LHCN-M2 (cell line): ENCODE measurements around the gene FXN. TPM values are rescaled to one million over a fixed set of nuclear protein-coding genes. Genes with fewer than 3 reads are reported as not detected.
"Not testable (repeated sequence)": the region's sequence is repeated elsewhere in the genome, so short reads cannot be mapped to it uniquely, and the experiment has no call there.

Experiments
- DNase-seq: peaks from one replicate; pipeline ENCODE4 v3.0.0-alpha.2; 2012; ENCODE audit warnings: low read depth
- polyA plus RNA-seq: library from polyadenylated mRNA; unstranded; fragments of >200 nt; gene quantifications from one replicate; pipeline ENCODE4 v1.2.1, GENCODE V29; 2012; ENCODE audit warnings: missing spikeins
- total RNA-seq: library from RNA; depleted of rRNA; stranded (reverse); fragments of >200 nt; gene quantifications from 2 replicates; pipeline ENCODE4 v1.2.3, GENCODE V29; 2014; rRNA removed

FXN gene
- total RNA-seq: 6.5 and 11.1 TPM in 2 replicates
- 14.1 TPM for polyA plus RNA-seq

- peak; percentile 74 for DNase-seq
Measured at GRCh38 chr9:69035438-69036308, at the start of gene FXN. Gene FXN, plus strand, starts transcription at chr9:69035752. Its CDS starts 31 bp downstream, at chr9:69035783.

- not testable (repeated sequence) for DNase-seq
Measured at GRCh38 chr9:68986949-68987348, 48.6 kb upstream of the FXN start.

GRCh38 chr9:68991457-68991856 is 44.1 kb upstream of the FXN start:
- DNase-seq: no peak

GRCh38 chr9:68995776-68996175 is 39.8 kb upstream of the FXN start:
- no peak for DNase-seq

GRCh38 chr9:68996462-68996861 is 39.1 kb upstream of the FXN start:
- DNase-seq: no peak

GRCh38 chr9:68997666-68998065 is 37.9 kb upstream of the FXN start:
- DNase-seq: no peak

GRCh38 chr9:68998385-68998784 is 37.2 kb upstream of the FXN start:
- no peak for DNase-seq

- no peak for DNase-seq
Measured at GRCh38 chr9:68998812-68999211, 36.7 kb upstream of the FXN start.

DNA sequence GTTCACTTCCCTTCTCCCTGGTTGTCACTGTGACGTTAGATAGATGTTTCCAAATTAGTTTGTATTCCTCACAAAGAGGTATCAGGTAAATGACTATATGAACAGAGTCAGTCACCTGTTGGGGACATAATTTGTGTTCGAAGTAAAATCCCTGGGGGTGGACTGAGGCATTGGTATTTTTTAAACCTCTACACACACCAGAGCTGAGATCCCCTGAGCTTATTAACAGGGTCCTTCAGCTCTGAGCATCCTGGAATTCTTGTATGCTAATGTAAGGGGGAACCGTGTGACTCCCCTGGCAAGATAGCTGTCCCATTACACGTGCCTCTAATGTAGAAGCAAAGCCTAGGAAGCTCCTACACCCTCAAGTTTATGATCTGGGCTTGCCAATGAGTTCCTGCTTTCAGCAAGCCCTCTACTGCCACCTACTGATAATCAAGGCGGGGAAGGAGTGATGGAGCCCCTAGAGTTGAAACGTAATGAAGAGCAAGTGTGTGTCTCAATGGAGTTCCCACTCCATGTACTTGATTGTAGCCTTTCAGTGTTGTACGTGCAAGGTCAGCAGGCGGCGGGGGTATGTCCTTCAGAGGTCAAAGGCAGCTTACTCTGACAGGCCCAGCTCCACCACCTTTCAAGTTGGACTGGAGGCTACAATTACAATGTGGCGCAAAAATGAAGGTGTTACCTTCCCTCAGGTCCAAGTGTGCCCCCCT is 36.0 kb upstream of the FXN start:
- peak; percentile 57 for DNase-seq

DNA sequence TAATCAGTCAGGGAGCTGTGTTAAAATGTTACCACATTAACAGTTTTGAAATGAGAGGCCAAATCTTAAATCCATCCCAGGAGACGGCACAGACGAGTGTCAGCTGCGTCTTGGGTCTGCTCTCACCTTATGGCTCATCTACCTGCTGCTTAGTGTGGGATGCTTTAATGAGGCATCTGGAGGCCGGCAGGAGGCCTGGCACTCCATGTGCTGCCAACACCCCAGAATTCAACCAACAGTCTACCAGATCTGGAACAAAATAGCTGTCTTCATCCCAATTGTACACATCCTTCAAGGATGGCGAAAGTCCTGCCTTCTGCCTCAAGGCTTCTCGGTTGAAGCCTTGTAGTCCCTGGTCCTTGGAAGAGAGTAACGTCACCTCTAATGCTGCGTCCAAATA is 33.6 kb upstream of the FXN start:
- no peak for DNase-seq

- no peak for DNase-seq
Measured at GRCh38 chr9:69003051-69003450, 32.5 kb upstream of the FXN start.

DNA sequence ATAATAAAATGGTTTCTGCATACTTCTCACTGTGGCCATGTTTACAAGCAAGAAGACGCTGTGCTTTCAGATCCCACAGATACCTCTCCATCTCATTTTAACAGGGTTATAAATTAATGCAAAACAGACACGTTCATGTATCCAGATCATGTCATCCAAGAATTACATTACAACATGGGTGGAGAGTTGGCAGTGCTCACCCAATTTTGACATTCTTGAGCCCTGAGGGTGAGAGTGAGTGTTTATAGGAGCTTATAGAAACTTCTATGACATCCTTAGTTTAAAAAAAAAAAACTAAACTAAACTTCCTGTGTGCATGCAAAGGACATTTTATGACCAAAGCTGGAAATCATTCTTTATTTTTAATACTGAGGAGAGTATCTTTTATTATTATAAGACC is 30.7 kb upstream of the FXN start:
- no peak for DNase-seq

DNA sequence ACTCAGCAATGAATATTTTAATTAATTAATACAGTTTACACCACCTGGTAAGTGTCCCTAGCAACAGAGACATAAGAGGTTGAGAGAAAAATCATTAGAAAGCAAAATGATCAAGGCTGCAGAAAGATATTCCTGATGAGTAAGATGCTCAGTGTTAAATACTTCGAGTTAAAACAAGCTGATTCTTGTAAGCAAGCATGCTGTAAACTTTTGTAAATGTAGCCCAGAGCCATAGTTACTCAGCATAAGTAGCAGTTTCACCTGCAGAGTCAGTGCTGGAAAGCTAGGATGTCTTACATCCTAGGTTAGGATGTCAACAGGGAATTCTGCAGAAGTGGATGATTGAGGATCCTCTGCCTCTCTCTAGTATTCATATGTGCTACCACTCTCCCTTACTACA is 25.8 kb upstream of the FXN start:
- DNase-seq: no peak

DNA sequence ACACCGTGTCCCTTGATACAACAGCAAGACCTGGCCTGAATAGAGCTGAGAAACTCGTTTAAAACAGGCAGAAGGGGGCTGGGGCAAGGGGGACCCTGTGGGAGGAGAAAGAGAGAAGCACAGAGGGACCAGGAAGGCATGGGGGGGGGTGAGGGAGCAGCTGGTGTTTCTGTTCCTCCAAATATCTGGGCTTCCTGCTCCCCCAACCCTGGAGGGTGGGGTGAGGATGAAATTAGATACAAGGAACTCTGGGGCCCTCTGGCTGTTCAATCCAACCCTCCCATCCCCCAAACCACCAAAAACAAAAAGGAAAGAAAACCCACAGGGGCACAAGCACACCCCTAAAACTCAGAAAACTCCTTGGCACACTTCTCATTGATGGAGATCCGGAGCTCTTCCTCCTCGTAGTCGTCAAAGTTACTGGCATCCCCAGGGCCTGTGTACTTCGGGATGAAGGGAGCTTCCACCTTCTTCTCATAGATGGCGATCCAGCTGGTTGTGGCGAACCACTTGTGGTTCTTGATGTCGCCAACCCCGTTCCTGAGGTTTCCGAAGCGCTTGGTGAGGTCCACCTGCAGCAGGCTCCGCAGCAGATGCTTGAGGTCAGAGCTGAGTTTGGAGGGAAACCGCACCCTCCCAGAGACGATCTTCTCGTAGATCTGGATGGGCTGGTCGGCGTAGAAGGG is 22.7 kb upstream of the FXN start:
- DNase-seq: no peak

DNA sequence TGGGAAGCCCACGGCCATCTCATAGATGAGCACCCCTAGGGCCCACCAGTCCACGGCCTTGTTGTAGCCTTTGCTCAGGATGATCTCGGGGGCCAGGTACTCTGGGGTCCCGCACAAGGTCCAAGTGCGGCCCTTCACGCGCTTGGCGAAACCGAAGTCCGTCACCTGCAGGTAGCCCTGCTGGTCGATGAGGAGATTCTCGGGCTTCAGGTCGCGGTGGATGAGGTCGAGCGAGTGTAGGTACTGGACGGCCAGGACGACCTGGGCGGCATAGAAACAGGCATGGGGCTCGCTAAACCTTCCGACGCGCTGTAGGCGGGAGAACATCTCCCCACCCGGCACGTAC is 22.2 kb upstream of the FXN start:
- DNase-seq: no peak

DNA sequence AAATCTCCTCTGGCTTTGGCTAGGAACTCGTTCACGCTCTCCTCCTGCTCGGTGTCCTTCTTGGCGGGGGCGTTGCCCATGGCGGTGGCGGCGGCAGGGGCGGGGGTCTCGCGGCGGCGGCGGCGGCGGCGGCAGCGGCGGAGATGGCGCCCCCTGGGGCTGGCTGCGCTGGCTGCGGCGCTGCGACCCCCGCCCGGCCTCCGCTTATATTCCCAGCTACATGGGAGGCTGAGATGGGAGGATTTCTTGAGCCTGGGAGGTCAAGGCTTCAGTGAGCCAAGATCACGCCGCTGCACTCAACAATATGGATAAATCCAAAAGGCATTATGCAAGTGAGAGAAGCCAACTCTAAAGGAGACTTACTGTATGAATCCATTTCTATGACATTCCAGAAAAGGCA is 21.5 kb upstream of the FXN start, which contains the start of gene PRKACG:
Gene PRKACG (minus strand): TSS at position 101 of the 400 bp plus-strand sequence. CDS start 21 bp downstream, at position 80.
- DNase-seq: no peak

- DNase-seq: no peak
Measured at GRCh38 chr9:69016191-69017096, 19.1 kb upstream of the FXN start.

- DNase-seq: no peak
Measured at GRCh38 chr9:69018737-69019136, 16.8 kb upstream of the FXN start.

DNA sequence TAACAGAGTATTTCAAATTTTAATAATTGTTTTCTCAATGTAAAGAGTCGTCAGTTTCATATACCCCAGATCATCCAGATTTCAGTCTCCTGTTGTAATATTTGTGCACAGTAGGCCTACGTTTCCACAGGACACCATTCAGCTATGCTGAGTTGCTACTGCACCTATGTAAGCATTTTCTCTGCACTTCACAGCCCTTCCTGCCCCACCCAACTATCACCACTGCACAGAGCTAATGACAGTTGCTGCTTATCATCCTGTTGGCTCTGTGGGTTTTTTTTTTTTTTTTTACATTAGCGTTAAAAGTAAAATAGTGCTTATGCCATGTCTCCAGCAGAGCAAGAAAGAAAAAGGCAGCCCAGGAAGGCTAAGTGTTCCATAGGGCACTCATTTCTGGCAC is 15.7 kb upstream of the FXN start:
- no peak for DNase-seq

DNA sequence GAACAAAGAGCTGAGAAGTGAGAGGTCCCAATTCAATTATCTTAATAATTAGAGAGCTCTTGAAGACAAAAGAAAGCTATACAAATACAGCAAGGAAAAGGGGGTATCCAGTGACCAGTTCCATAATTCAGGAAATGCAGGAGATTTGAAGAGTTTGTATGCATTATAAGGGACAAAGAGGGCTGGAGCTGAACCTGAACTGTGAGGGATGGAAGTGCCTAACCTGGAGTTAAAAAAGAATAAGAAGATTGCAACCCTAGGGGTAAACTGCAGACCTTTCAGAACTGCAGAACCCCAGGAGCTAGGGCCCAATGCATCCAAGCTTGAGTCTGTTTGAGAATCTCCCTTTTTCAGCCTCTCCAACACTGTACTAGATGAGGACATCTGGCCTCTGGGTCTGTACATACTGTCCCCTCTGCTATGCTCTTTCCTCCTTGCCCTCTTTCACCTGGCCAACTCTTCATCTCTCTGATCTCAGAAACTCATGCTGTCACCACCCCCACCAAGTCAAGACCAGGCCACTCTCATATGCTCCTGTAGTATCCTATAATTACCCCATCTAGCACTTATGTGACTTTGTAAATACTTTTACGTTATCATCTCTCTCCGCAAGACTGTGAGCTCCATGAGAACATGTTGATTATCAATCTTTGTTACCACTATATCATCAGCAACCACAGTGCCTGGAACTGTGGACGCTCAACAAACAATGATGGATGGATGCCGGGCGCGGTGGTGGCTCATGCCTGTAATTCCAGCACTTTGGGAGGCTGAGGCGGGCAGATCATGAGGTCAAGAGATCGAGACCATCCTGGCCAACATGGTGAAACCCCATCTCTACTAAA is 15.0 kb upstream of the FXN start:
- no peak for DNase-seq
